ENCODE measurements around the gene INO80D.
"Not testable (repeated sequence)": the region's sequence is repeated elsewhere in the genome, so short reads cannot be mapped to it uniquely, and the experiment has no call there.

The INO80D gene

DNA sequence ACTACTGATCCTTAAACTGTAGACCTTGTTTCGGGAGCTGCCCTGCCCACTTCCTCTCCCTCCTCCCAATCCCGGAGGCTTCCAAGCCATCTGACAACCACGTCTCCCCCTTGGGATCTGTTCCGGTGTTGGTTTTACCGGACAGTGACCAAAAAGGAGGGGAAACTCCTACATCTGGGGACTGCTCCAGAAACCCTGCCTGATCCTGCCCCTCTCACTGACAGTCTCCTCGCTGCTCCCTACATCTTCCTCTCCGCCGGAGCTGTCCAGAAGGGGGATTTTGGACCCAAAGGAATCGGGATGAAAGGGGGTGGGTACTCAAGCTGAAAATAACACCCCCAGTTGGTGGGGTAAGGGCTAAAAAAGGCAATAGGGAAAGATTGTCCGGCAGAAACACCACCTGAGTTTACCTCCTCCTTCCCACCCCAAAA, 1.5 kb downstream of the INO80D start:
- TF ChIP-seq, protein P1, sequence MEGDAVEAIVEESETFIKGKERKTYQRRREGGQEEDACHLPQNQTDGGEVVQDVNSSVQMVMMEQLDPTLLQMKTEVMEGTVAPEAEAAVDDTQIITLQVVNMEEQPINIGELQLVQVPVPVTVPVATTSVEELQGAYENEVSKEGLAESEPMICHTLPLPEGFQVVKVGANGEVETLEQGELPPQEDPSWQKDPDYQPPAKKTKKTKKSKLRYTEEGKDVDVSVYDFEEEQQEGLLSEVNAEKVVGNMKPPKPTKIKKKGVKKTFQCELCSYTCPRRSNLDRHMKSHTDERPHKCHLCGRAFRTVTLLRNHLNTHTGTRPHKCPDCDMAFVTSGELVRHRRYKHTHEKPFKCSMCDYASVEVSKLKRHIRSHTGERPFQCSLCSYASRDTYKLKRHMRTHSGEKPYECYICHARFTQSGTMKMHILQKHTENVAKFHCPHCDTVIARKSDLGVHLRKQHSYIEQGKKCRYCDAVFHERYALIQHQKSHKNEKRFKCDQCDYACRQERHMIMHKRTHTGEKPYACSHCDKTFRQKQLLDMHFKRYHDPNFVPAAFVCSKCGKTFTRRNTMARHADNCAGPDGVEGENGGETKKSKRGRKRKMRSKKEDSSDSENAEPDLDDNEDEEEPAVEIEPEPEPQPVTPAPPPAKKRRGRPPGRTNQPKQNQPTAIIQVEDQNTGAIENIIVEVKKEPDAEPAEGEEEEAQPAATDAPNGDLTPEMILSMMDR (IDR thresholded peaks at IDR 0.05; ENCODE audit: low read depth, low read length, missing control alignments): no peak
- peak overlapping the region; percentile 65 for H3K4me3 ChIP-seq (replicated peaks; ENCODE audit: low read depth, low read length)
- peak; percentile 77 for DNase-seq (ENCODE audit: extremely low read depth, low read depth)

DNA sequence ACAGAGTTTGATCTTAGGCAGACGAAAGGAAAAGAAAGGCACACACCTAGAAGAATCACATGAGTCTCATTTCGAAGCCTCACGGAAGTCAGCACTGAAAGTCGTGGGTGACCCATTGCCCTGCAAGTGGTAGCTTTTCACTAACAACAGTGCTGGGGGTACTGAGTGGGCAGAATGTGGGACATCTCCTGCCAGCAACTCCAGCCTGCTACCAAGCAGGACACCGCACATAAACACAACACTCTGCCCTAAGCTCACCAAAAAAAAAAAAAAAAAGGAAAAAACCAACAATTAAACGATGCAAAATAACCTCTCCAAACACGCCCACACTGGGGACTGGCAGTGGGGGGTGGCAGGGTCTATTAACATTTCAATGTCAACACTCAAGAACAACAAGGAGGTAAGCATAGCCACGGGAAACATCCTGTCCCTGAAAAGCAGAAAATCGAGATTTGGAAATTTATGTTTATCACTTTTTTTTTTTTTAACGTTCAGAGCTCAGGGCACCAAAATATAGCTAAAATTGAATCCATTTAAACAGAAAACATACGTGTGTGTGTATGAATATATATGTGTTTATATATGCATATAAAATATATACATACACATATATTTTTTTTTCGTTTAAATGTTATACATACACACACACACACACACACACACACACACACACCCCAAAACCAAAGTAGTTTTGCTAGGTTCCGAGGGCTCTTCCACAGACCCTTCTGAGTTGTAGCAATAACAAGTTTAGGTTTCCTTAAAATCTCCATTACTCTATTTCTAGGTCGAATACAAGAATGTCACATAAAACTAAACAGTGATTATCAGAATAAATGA, 2.2 kb downstream of the INO80D start:
- TF ChIP-seq, protein P1 (IDR thresholded peaks at IDR 0.05; ENCODE audit: low read depth, low read length, missing control alignments): no peak
- DNase-seq (ENCODE audit: extremely low read depth, low read depth): no peak
- peak overlapping the region; percentile 65 for H3K4me3 ChIP-seq (replicated peaks; ENCODE audit: low read depth, low read length)

DNA sequence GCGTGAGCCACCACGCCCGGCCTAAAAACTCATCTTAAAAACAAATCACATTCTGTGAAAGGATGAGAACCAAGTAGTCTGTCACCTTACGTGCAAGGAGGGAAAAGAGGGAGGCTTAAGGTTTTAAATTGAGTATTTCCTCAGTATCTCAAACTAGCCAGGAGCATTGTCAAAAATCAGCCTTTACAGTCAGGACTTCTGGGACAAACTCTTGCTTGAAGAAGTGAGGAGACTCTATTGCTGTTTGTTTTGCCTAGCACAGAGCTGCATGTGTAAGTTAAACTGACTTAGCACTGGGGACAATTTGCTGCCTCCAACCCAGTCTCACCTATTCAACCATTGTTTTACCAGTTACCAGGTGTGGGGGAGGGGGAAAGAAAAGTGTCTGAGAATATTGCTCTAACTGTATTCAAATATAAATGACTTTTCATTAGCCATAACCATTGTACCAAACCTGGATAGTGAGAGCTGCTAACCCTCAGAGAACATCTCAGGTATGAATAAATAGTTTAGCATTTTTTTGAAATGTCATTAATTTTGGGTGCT, 3.6 kb downstream of the INO80D start:
- no peak for DNase-seq (ENCODE audit: extremely low read depth, low read depth)
- TF ChIP-seq, protein P1 (IDR thresholded peaks at IDR 0.05; ENCODE audit: low read depth, low read length, missing control alignments): no peak
- no peak overlapping the region for H3K4me3 ChIP-seq (replicated peaks; ENCODE audit: low read depth, low read length)

- TF ChIP-seq, protein P1 (IDR thresholded peaks at IDR 0.05; ENCODE audit: low read depth, low read length, missing control alignments): no peak
- no peak for DNase-seq (ENCODE audit: extremely low read depth, low read depth)
- H3K4me3 ChIP-seq (replicated peaks; ENCODE audit: low read depth, low read length): no peak overlapping the region
Observed at GRCh38 chr2:206080927-206081326, 5.0 kb downstream of the INO80D start.

GRCh38 chr2:206079699-206080465, 6.1 kb downstream of the INO80D start:
- no peak for DNase-seq (ENCODE audit: extremely low read depth, low read depth)
- TF ChIP-seq, protein P1 (IDR thresholded peaks at IDR 0.05; ENCODE audit: low read depth, low read length, missing control alignments): no peak
- no peak overlapping the region for H3K4me3 ChIP-seq (replicated peaks; ENCODE audit: low read depth, low read length)

GRCh38 chr2:206077879-206078278, 8.1 kb downstream of the INO80D start:
- not testable (repeated sequence) for DNase-seq (ENCODE audit: extremely low read depth, low read depth); H3K4me3 ChIP-seq (replicated peaks; ENCODE audit: low read depth, low read length)

DNA sequence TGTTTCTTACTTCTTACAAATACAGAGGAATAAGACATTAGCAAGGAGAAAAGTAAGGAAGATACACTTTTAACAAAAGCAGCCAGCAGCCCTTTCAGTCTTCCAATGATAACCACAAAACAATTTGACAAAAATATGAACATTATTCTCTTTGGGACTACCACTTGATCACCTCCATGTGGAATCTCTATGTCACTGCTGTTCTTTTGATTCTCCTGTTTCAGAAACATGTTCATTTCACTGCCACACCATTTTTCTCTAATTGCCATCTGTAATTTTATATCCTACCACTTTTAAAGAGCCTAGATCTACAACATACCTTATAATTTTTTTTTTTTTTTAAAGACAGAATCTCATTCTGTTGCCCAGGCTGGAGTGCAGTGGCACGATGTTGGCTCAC, 10.9 kb downstream of the INO80D start:
- TF ChIP-seq, protein P1 (IDR thresholded peaks at IDR 0.05; ENCODE audit: low read depth, low read length, missing control alignments): no peak
- DNase-seq (ENCODE audit: extremely low read depth, low read depth): no peak
- no peak overlapping the region for H3K4me3 ChIP-seq (replicated peaks; ENCODE audit: low read depth, low read length)
